BJ (cell line): Measurements from ENCODE around the gene FBXO48. TPM values are rescaled to one million over a fixed set of nuclear protein-coding genes. Genes with fewer than 3 reads are reported as not detected.

Experiments used
- CTCF ChIA-PET: fragments of 350-600 bp; formaldehyde crosslinking; extraction: SDS; loops from one replicate; lab custom pipeline; 2021; ENCODE audit warnings: antibody characterized with exemption, inconsistent platforms; lab: Yijun Ruan, JAX
- POLR2A ChIA-PET: fragments of 300-600 bp; sonication (Branson Sonifier 250); formaldehyde crosslinking; extraction: SDS; loops from one replicate; lab custom pipeline; 2021; ENCODE audit warnings: antibody characterized with exemption; lab: Charles Lee
- DNase-seq: peaks from one replicate; pipeline ENCODE4 v3.0.0-alpha.2; 2011; ENCODE audit warnings: low read depth
- H3K27me3 ChIP-seq: 2 replicates; pipeline ENCODE4 v1.6.0; 2011; ENCODE audit warnings: low read length; ENCODE audit not compliant: control insufficient read depth, insufficient read depth
- H3K36me3 ChIP-seq: 2 replicates; pipeline ENCODE4 v1.5.1; 2011; ENCODE audit warnings: low read length; ENCODE audit not compliant: control insufficient read depth, insufficient read depth
- H3K4me3 ChIP-seq: 2 replicates; pipeline ENCODE4 v1.5.1; 2011; ENCODE audit warnings: low read depth, mild to moderate bottlenecking, control low read depth, low read length
- polyA minus RNA-seq: library from RNA; depleted of rRNA, polyadenylated mRNA; stranded (reverse); fragments of >200 nt; gene quantifications from 2 replicates; pipeline ENCODE4 v1.2.3, GENCODE V29; 2011; rRNA and poly(A)+ RNA removed
- polyA plus RNA-seq: library from polyadenylated mRNA; depleted of rRNA; stranded (reverse); fragments of >200 nt; gene quantifications from 2 replicates; pipeline ENCODE4 v1.2.3, GENCODE V29; 2011; rRNA removed
- TF ChIP-seq, protein P1 (sequence below): IDR thresholded peaks from 2 replicates; pipeline ENCODE4 v1.5.1; 2011; ENCODE audit warnings: low read depth, mild to moderate bottlenecking, control low read depth, inconsistent platforms, low read length, moderate library complexity; ENCODE audit not compliant: insufficient read depth

FBXO48 gene, protein sequence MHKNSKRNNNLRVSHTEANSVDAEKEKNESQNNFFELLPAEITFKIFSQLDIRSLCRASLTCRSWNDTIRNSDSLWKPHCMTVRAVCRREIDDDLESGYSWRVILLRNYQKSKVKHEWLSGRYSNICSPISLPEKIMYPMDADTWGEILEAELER
- 0.49 and 0.97 TPM in 2 replicates for polyA plus RNA-seq
- polyA minus RNA-seq = 0.26 and 0.76 TPM in 2 replicates

DNA sequence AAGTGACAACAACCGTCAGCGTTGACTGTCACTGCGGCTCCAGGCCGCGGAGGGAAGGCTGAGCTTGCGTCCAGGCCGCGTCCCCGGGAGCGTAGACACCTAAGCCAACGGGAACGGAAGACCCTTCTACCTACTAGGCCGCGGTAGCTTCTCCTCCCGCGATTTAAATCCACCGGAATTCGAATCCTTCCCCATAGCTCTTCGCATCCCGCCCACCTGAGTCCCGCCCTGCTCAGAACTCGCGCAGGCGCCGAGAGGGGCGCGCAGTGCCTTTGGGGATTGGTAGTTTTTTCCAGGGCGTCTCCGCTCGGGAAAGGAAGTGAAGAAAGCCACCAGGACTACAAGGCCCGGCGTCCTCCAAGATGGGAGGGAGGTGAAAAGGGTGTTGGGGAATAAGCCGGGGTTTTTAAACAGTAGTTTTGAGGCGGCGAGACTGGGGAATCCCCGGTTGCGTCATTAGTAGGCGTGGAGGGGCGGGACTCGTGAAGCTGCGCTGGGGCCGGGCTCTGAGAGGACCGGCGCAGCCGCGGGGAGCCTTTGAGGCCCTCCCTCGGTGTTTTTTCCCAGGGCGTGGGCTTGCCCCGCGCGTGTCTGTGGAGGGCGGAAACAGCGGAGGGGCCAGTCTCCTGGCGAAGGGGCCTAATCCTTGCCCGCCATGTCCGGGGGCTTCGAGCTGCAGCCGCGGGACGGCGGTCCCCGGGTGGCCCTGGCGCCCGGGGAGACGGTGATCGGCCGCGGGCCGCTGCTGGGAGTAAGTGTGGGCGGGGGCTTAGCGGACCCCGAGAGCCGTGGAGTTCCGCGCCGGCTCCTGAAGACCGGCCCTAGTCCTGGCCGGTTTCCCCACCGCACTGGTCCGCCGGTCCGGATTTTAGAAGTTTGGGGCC is at the start of gene FBXO48, which contains the start of gene APLF:
Gene FBXO48, minus strand, starts transcription at position 218 of the 884 bp plus-strand sequence. CDS start 2,149 bp downstream, outside the sequence.
Gene APLF, plus strand, starts transcription at position 509 of the 884 bp plus-strand sequence. Its CDS starts 147 bp downstream, at position 656.
- ChIA-PET CTCF (interaction anchor here (0.5 to 7.2 kb wide), 7 partner anchors 9 to 546 kb away, joined by 3 to 69 read pairs (median 3); partner anchors contain the start of gene ANTXR1), POLR2A (interaction anchor here (0.6 kb wide), 1 partner anchor 14 kb away, joined by 3 read pairs; no protein-coding TSS in a partner anchor)
- Histone ChIP-seq H3K36me3 (no peaks in the 10 kb centered on the region), H3K4me3 (peak within 1 kb of the TSS; percentile 90), H3K27me3 (no peaks in the 10 kb centered on the region; the same call in 1 of the 2 replicates)
- TF ChIP-seq, protein P1, sequence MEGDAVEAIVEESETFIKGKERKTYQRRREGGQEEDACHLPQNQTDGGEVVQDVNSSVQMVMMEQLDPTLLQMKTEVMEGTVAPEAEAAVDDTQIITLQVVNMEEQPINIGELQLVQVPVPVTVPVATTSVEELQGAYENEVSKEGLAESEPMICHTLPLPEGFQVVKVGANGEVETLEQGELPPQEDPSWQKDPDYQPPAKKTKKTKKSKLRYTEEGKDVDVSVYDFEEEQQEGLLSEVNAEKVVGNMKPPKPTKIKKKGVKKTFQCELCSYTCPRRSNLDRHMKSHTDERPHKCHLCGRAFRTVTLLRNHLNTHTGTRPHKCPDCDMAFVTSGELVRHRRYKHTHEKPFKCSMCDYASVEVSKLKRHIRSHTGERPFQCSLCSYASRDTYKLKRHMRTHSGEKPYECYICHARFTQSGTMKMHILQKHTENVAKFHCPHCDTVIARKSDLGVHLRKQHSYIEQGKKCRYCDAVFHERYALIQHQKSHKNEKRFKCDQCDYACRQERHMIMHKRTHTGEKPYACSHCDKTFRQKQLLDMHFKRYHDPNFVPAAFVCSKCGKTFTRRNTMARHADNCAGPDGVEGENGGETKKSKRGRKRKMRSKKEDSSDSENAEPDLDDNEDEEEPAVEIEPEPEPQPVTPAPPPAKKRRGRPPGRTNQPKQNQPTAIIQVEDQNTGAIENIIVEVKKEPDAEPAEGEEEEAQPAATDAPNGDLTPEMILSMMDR = no peak
- DNase-seq = peak; percentile 97

DNA sequence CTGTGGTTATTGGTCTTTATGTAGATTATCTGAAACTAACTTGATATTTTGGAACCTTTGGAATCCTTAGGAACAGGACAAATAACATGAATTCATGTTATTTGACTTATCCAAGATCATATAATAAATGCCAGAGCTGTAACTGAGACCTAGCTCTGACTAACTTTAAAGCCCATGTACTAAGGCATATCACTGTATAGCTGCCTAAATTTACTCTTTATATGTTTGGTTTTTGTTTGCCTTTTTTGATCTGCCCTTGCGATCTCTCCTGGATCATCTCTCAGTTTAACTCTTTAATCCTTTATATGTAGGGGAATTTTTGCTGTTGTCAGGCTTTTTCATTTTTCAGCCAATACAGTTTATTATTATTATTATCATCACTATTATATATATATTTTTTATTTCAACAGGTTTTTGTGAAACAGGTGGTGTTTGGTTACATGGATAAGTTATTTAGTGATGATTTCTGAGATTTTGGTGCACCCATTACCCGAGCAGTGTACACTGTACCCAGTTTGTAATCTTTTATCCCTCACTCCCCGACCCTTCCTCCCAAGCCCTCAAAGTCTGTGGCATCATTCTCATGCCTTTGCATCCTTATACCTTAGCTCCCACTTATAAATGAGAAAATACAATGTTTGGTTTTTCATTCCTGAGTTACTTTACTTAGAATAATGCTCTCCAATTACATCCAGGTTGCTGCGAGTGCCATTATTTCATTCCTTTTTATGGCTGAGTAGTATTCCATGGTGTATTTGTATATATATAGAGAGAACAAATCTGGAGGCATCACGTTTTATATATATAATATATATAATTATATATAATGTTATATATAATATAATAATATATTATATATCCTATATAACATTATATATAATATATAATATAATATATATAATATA is 49.2 kb upstream of the FBXO48 start:
- no peaks in the 10 kb centered on the region for H3K27me3 ChIP-seq
- no peak overlapping the region for H3K4me3 ChIP-seq
- ChIA-PET CTCF (no interaction called here), POLR2A (no interaction called here)
- TF ChIP-seq, protein P1 = no peak
- H3K36me3 ChIP-seq = no peaks in the 10 kb centered on the region
- DNase-seq = no peak

DNA sequence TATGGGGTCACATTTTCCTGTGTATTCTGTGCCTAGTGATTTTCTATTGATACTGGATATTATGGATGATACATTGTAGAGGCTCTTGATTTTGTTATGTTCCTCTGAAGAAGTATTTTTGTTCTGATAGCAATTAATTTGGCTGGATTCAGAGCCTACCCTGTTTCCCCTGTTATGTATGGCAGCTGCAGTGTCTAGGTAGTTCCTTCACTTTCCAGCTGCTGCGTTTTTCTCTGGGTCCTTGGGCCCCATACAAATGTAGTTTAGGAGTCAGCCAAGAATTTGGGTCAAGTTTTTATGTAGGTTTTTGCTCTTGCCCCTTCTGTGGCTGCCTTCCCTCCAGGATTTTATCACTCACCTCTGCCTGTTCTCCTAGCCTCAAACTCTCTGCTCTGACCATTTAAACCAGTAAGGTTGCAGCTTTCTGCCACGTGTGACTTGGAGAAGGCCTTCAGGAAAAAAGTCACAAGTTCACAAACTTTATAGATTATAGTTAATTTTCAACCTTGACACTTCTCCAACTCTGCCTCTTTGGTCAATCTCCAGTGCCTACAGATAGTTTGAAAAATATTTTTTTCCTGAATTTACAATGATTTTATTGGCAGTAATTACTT is 47.3 kb upstream of the FBXO48 start:
- DNase-seq = no peak
- CTCF ChIA-PET = no interaction called here
- TF ChIP-seq, protein P1 = no peak
- H3K27me3 ChIP-seq = no peaks in the 10 kb centered on the region
- no peaks in the 10 kb centered on the region for H3K36me3 ChIP-seq
- H3K4me3 ChIP-seq = no peak overlapping the region
- POLR2A ChIA-PET = no interaction called here

DNA sequence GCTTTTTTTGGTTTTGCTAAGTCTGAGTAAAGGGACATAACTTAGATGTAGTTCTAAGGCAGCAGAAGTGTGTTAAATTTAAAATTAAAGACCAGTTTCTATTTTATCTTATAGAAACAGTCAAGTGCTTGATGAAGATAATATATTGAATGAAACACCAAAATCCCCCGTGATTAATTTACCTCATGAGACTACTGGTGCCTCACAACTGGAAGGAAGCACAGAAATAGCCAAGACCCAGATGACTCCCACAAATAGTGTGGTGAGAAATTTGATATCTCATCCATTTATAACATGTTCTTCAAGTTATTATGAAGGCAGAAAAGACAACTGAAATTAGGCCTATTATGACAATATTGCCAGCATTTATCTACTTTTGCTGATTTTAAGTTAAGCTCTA is 45.9 kb upstream of the FBXO48 start:
- no peak for DNase-seq

More for the DNA sequence above, 45.9 kb upstream of the FBXO48 start:
- ChIA-PET POLR2A (no interaction called here), CTCF (interaction anchor here (1.4 kb wide), 1 partner anchor 83 kb away, joined by 3 read pairs; no protein-coding TSS in a partner anchor)
- TF ChIP-seq, protein P1 = no peak
- Histone ChIP-seq H3K36me3 (no peaks in the 10 kb centered on the region), H3K27me3 (no peaks in the 10 kb centered on the region), H3K4me3 (no peak overlapping the region)
